Kidney (tissue), 14 donors: Measurements from ENCODE around the gene CLDN3. TPM values are rescaled to one million over a fixed set of nuclear protein-coding genes. Genes with fewer than 3 reads are reported as not detected.
"Not testable (repeated sequence)": the region's sequence is repeated elsewhere in the genome, so short reads cannot be mapped to it uniquely, and the experiment has no call there.

ENCODE experiments used
- DNase-seq, 5 donors: peaks; one replicate each; pipeline ENCODE4 v3.0.0-alpha.2; 2013 to 2020
- FAIRE-seq: peaks from 2 replicates; lab custom pipeline; 2012; peaks lifted over from hg19 to GRCh38; lab: Jason Lieb, UNC
- H3K27ac ChIP-seq, 2 donors: one replicate each; pipeline ENCODE4 v1.7.0; 2013; ENCODE audit warnings: low read depth in 2 of 2, low read length in 2 of 2, inconsistent platforms in 1 of 2
- H3K27me3 ChIP-seq: one replicate; pipeline ENCODE4 v1.7.1; 2013; ENCODE audit warnings: low read length, inconsistent platforms; ENCODE audit not compliant: control insufficient read depth, insufficient read depth
- H3K36me3 ChIP-seq, 3 donors: one replicate each; pipeline versions ENCODE4 v1.7.0 to v1.7.1; 2013; ENCODE audit warnings: low read length in 3 of 3, control low read depth in 1 of 3, inconsistent platforms in 1 of 3; ENCODE audit not compliant: insufficient read depth in 3 of 3, control insufficient read depth in 2 of 3
- H3K4me1 ChIP-seq, 3 donors: one replicate each; pipeline versions ENCODE4 v1.7.0 to v1.7.1; 2013; ENCODE audit warnings: low read length in 3 of 3, inconsistent platforms in 1 of 3, low read depth in 1 of 3; ENCODE audit not compliant: control insufficient read depth in 2 of 3, insufficient read depth in 2 of 3
- H3K4me3 ChIP-seq, 3 donors: one replicate each; pipeline versions ENCODE4 v1.7.0 to v1.8.1; 2013; ENCODE audit warnings: low read length in 3 of 3, control low read depth in 1 of 3, inconsistent platforms in 1 of 3
- H3K9ac ChIP-seq, 3 donors: one replicate each; pipeline versions ENCODE4 v1.7.0 to v1.7.1; 2013; ENCODE audit warnings: low read length in 3 of 3, control low read depth in 1 of 3, inconsistent platforms in 1 of 3
- H3K9me3 ChIP-seq, 3 donors: one replicate each; pipeline versions ENCODE4 v1.7.0 to v1.7.1; 2013; ENCODE audit warnings: low read length in 3 of 3, control low read depth in 1 of 3, inconsistent platforms in 1 of 3; ENCODE audit not compliant: control insufficient read depth in 2 of 3, insufficient read depth in 1 of 3
- intact Hi-C: fragments of 100-400 bp; cut with DNase I; formaldehyde crosslinking; loops from one replicate; pipeline ENCODE4 v1.11.1; 2022
- polyA plus RNA-seq: library from polyadenylated mRNA; stranded (reverse); fragments of 350-450 nt; fragmentation: Illumina TruSeq; extraction: RNeasy Lipid Tissue Mini Kit (QIAGEN cat#74804); gene quantifications from one replicate; pipeline ENCODE4 v1.2.3, GENCODE V29; 2014; ENCODE audit warnings: low read depth, low replicate concordance; ENCODE audit not compliant: insufficient read depth
- total RNA-seq: library from RNA; stranded (reverse); fragmentation: NEBNext Ultra II Directional; extraction: Animal tissue kit (Norgen Biotek cat#: 25700); gene quantifications from one replicate; pipeline ENCODE4 v1.2.1, GENCODE V29; 2021
- TF ChIP-seq, protein P1 (sequence below): IDR thresholded peaks from 3 replicates; pipeline ENCODE4 v1.5.1; 2012; ENCODE audit warnings: mild to moderate bottlenecking, moderate library complexity, borderline replicate concordance; ENCODE audit not compliant: insufficient read depth; ENCODE audit errors: extremely low read depth
- donor health status: control.
- donor health status: control.
- donor health status: control.
- donor health status: control.
- donor health status: control.
- donor health status: DM: yes; HTN: yes; CAD: no.
- donor health status: Normal renal cell carcinoma (clear cell type).

CLDN3 gene
- total and polyA plus RNA-seq, 2 donors from 2014 or later = 76.5 to 180 TPM

DNA sequence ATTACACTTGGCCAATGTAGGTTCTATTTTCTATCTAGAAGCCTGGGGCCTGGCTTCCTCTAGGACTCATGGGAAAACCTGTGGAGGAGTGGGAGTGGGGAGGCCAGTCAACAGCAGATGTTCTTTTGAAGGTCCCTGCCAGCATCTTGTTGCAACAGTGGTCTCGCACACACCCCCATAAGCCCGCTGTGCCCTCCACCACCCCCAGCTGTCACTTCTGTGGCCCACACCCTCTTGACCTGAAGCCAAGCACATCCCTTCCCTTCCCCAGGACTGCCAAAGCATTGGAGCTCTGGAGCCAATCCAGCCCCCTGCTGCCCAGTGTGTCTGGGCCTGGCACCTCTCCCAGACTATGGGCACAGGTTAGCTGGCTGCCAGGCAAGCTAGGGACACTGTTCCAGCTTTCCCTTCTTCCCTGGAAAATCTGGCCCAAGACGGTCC is 48.7 kb downstream of the CLDN3 start:
- Histone ChIP-seq H3K4me1 (peaks cover 0 to 8% (median 0%) of the 10 kb centered on the region in 3 donors), H3K9ac (no peak overlapping the region), H3K27ac (no peak overlapping the region), H3K4me3 (no peak overlapping the region), H3K9me3 (peaks cover 0 to 1% (median 0%) of the 10 kb centered on the region in 3 donors), H3K27me3 (no peaks in the 10 kb centered on the region), H3K36me3 (no peaks in the 10 kb centered on the region)
- intact Hi-C loops = no loop called here
- FAIRE-seq (no peak), DNase-seq (peak in 1 of 5 donors; percentile 50)
- TF ChIP-seq, protein P1, sequence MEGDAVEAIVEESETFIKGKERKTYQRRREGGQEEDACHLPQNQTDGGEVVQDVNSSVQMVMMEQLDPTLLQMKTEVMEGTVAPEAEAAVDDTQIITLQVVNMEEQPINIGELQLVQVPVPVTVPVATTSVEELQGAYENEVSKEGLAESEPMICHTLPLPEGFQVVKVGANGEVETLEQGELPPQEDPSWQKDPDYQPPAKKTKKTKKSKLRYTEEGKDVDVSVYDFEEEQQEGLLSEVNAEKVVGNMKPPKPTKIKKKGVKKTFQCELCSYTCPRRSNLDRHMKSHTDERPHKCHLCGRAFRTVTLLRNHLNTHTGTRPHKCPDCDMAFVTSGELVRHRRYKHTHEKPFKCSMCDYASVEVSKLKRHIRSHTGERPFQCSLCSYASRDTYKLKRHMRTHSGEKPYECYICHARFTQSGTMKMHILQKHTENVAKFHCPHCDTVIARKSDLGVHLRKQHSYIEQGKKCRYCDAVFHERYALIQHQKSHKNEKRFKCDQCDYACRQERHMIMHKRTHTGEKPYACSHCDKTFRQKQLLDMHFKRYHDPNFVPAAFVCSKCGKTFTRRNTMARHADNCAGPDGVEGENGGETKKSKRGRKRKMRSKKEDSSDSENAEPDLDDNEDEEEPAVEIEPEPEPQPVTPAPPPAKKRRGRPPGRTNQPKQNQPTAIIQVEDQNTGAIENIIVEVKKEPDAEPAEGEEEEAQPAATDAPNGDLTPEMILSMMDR = no peak

- intact Hi-C loops, H3K4me3 ChIP-seq, H3K9me3 ChIP-seq, H3K9ac ChIP-seq, DNase-seq, H3K27me3 ChIP-seq, H3K36me3 ChIP-seq, H3K4me1 ChIP-seq, H3K27ac ChIP-seq, FAIRE-seq: not testable (repeated sequence)
Measured at GRCh38 chr7:73720443-73720842, 49.6 kb downstream of the CLDN3 start.

GRCh38 chr7:73719806-73720169 is 50.3 kb downstream of the CLDN3 start:
- intact Hi-C loops = loop anchor here (5.0 kb wide), 1 partner anchor 112 kb away; no protein-coding TSS in a partner anchor
- no peak for DNase-seq
- no peaks in the 10 kb centered on the region for H3K36me3 ChIP-seq
- H3K9me3 ChIP-seq = no peaks in the 10 kb centered on the region
- TF ChIP-seq, protein P1 = no peak
- H3K27me3 ChIP-seq = no peaks in the 10 kb centered on the region
- FAIRE-seq = no peak
- peak overlapping the region in 2 of 3 donors; percentile 45 to 53 for H3K4me3 ChIP-seq
- no peak overlapping the region for H3K9ac ChIP-seq
- peaks cover 0 to 8% (median 0%) of the 10 kb centered on the region in 3 donors for H3K4me1 ChIP-seq
- H3K27ac ChIP-seq = no peak overlapping the region

Other genes with a start within 250 kb of the CLDN3 start
- 52.0 TPM for gene BAZ1B, start 248.0 kb downstream of the CLDN3 start, total RNA-seq
- 10.4 TPM for gene BAZ1B, start 248.0 kb downstream of the CLDN3 start, polyA plus RNA-seq
- 55.4 TPM for gene BCL7B, start 212.6 kb downstream of the CLDN3 start, total RNA-seq
- 67.3 TPM for gene BCL7B, start 212.6 kb downstream of the CLDN3 start, polyA plus RNA-seq
- 33.6 TPM for gene TBL2, start 191.7 kb downstream of the CLDN3 start, total RNA-seq
- 18.8 TPM for gene TBL2, start 191.7 kb downstream of the CLDN3 start, polyA plus RNA-seq
- 26.2 TPM for gene MLXIPL, start 145.7 kb downstream of the CLDN3 start, total RNA-seq
- gene MLXIPL, start 145.7 kb downstream of the CLDN3 start, polyA plus RNA-seq = 27.9 TPM
- gene VPS37D, start 102.4 kb downstream of the CLDN3 start, total RNA-seq = 13.2 TPM
- 19.3 TPM for gene VPS37D, start 102.4 kb downstream of the CLDN3 start, polyA plus RNA-seq
- gene DNAJC30, start 86.8 kb downstream of the CLDN3 start, total RNA-seq = 15.0 TPM
- gene DNAJC30, start 86.8 kb downstream of the CLDN3 start, polyA plus RNA-seq = 28.6 TPM
- gene BUD23, start 86.7 kb downstream of the CLDN3 start, total RNA-seq = 61.0 TPM
- gene BUD23, start 86.7 kb downstream of the CLDN3 start, polyA plus RNA-seq = 92.7 TPM
- gene STX1A, start 50.6 kb downstream of the CLDN3 start, total RNA-seq = 7.4 TPM
- gene STX1A, start 50.6 kb downstream of the CLDN3 start, polyA plus RNA-seq = 2.2 TPM
- gene ABHD11, start 31.5 kb downstream of the CLDN3 start, total RNA-seq = 95.7 TPM
- 55.3 TPM for gene ABHD11, start 31.5 kb downstream of the CLDN3 start, polyA plus RNA-seq
- 342 TPM for gene CLDN4, start 60.7 kb upstream of the CLDN3 start, total RNA-seq
- 82.6 TPM for gene CLDN4, start 60.7 kb upstream of the CLDN3 start, polyA plus RNA-seq
- 19.3 TPM for gene METTL27, start 72.2 kb upstream of the CLDN3 start, total RNA-seq
- 12.9 TPM for gene METTL27, start 72.2 kb upstream of the CLDN3 start, polyA plus RNA-seq
- gene TMEM270, start 90.9 kb upstream of the CLDN3 start, total RNA-seq = 0.50 TPM
- gene TMEM270, start 90.9 kb upstream of the CLDN3 start, polyA plus RNA-seq = not detected